SK-N-SH (cell line): ENCODE results near the gene LPP. TPM values are rescaled to one million over a fixed set of nuclear protein-coding genes. Genes with fewer than 3 reads are reported as not detected.
A peak's percentile ranks its signal among the peaks of the same experiment; 100 is the strongest.

Source experiments
- CTCF ChIA-PET: fragments of 300-600, 350-600 bp; formaldehyde crosslinking; extraction: SDS; loops from one replicate; lab custom pipeline; 2021; lab: Yijun Ruan, JAX
- POLR2A ChIA-PET: fragments of 350-600 bp; sonication (Branson Sonifier 250); formaldehyde crosslinking; extraction: SDS; loops from one replicate; lab custom pipeline; 2020; ENCODE audit warnings: antibody characterized with exemption, inconsistent platforms; lab: Yijun Ruan, JAX
- DNase-seq: peaks from one replicate; pipeline ENCODE4 v3.0.0; 2012
- H2AFZ ChIP-seq: fragments of 200-600 bp; sonication (generic); 2 replicates; pipeline ENCODE4 v1.8.1; 2016; ENCODE audit warnings: antibody characterized with exemption, mild to moderate bottlenecking, low read depth
- H3F3A ChIP-seq: fragments of 200-600 bp; sonication (generic); replicated peaks from 2 replicates; pipeline ENCODE3; 2016; ENCODE audit warnings: antibody characterized with exemption, mild to moderate bottlenecking; ENCODE audit not compliant: insufficient read depth
- H3K27ac ChIP-seq, 2 experiments: fragments of 200-500 bp in 1 of 2; fragments of 200-600 bp in 1 of 2; sonication (Bioruptor generic) in 1 of 2; sonication (generic), shearing (Covaris generic) in 1 of 2; 2 replicates each; pipeline versions ENCODE4 v1.5.1 to v1.6.1; 2014 to 2016; ENCODE audit warnings: low read depth in 2 of 2, inconsistent platforms in 1 of 2, low read length in 1 of 2, mild to moderate bottlenecking in 1 of 2, mixed read lengths in 1 of 2
- H3K27me3 ChIP-seq: fragments of 200-600 bp; sonication (generic), shearing (Covaris generic); 2 replicates; pipeline ENCODE4 v1.6.1; 2016; ENCODE audit warnings: mixed run types; ENCODE audit not compliant: insufficient read depth
- H3K36me3 ChIP-seq, 2 experiments: fragments of 200-500 bp in 1 of 2; fragments of 200-600 bp in 1 of 2; sonication (Bioruptor generic) in 1 of 2; sonication (generic) in 1 of 2; replicated peaks in 1 of 2; 2 replicates each; pipeline versions ENCODE3 to v1.5.1; 2014 to 2016; ENCODE audit warnings: low read length in 1 of 2, mild to moderate bottlenecking in 1 of 2; ENCODE audit not compliant: insufficient read depth in 2 of 2, control insufficient read depth in 1 of 2
- H3K4me1 ChIP-seq, 2 experiments: fragments of 200-500 bp in 1 of 2; fragments of 200-600 bp in 1 of 2; sonication (Bioruptor generic) in 1 of 2; sonication (generic), shearing (Covaris generic) in 1 of 2; 2 replicates each; pipeline versions ENCODE4 v1.5.1 to v1.6.1; 2014 to 2016; ENCODE audit warnings: low read depth in 1 of 2, low read length in 1 of 2, mixed run types in 1 of 2; ENCODE audit not compliant: insufficient read depth in 2 of 2, control insufficient read depth in 1 of 2
- H3K4me2 ChIP-seq: fragments of 200-600 bp; sonication (generic), shearing (Covaris generic); 2 replicates; pipeline ENCODE4 v1.6.1; 2017; ENCODE audit warnings: mixed run types
- H3K4me3 ChIP-seq, 2 experiments: fragments of 200-500 bp in 1 of 2; fragments of 200-600 bp in 1 of 2; sonication (Bioruptor generic) in 1 of 2; sonication (generic), shearing (Covaris generic) in 1 of 2; 2 replicates each; pipeline versions ENCODE4 v1.5.1 to v1.8.1; 2014 to 2016; ENCODE audit warnings: low read depth in 2 of 2, inconsistent platforms in 1 of 2, low read length in 1 of 2, mild to moderate bottlenecking in 1 of 2, mixed read lengths in 1 of 2, moderate library complexity in 1 of 2
- H3K79me2 ChIP-seq: fragments of 200-600 bp; sonication (generic); 2 replicates; pipeline ENCODE4 v1.8.1; 2017; ENCODE audit warnings: mild to moderate bottlenecking; ENCODE audit not compliant: insufficient read depth
- H3K9ac ChIP-seq: fragments of 200-600 bp; sonication (generic); 2 replicates; pipeline ENCODE4 v1.6.1; 2017; ENCODE audit warnings: mixed run types
- H3K9me2 ChIP-seq: fragments of 200-600 bp; sonication (generic); 2 replicates; pipeline ENCODE4 v1.6.1; 2017; ENCODE audit warnings: mixed run types
- H3K9me3 ChIP-seq: fragments of 200-600 bp; sonication (generic); 2 replicates; pipeline ENCODE4 v1.6.1; 2017; ENCODE audit warnings: mixed run types, mild to moderate bottlenecking, moderate library complexity
- H4K20me1 ChIP-seq: fragments of 200-600 bp; sonication (generic); 2 replicates; pipeline ENCODE4 v1.6.1; 2017; ENCODE audit warnings: mild to moderate bottlenecking, mixed run types; ENCODE audit not compliant: insufficient read depth
- CTCF ChIP-seq: fragments of 200-600 bp; sonication (generic); IDR thresholded peaks from 2 replicates; pipeline ENCODE4 v1.6.1; 2017; ENCODE audit warnings: antibody characterized with exemption, mild to moderate bottlenecking, moderate library complexity
- ELF1 ChIP-seq: IDR thresholded peaks from 2 replicates; pipeline ENCODE4 v1.4.0; 2012
- EP300 ChIP-seq, 2 experiments: IDR thresholded peaks; 2 replicates each; pipeline versions ENCODE4 v1.4.0 to v1.6.1; 2012; ENCODE audit warnings: borderline replicate concordance in 1 of 2, low read depth in 1 of 2, low read length in 1 of 2
- GABPA ChIP-seq: IDR thresholded peaks from 2 replicates; pipeline ENCODE4 v1.4.0; 2012; ENCODE audit warnings: low read depth, mild to moderate bottlenecking
- GATA2 ChIP-seq: sonication (generic); formaldehyde crosslinking; IDR thresholded peaks from 2 replicates; pipeline ENCODE4 v1.5.0; 2020; ENCODE audit warnings: mild to moderate bottlenecking, missing genetic modification reagents
- MXI1 ChIP-seq: IDR thresholded peaks from 2 replicates; pipeline ENCODE4 v1.6.1; 2012; ENCODE audit warnings: mild to moderate bottlenecking, low read depth, low read length, improper control_type of control experiment
- NFIC ChIP-seq: IDR thresholded peaks from 2 replicates; pipeline ENCODE4 v1.4.0; 2012; ENCODE audit warnings: borderline replicate concordance
- PBX3 ChIP-seq: IDR thresholded peaks from 2 replicates; pipeline ENCODE4; 2012
- POLR2AphosphoS5 ChIP-seq: IDR thresholded peaks from 2 replicates; pipeline ENCODE4 v1.6.1; 2012; ENCODE audit warnings: low read depth, low read length
- RAD21 ChIP-seq: IDR thresholded peaks from 2 replicates; pipeline ENCODE4 v1.6.1; 2012; ENCODE audit warnings: mild to moderate bottlenecking, low read length
- REST ChIP-seq: IDR thresholded peaks from 2 replicates; pipeline ENCODE4 v1.6.1; 2012; ENCODE audit warnings: mild to moderate bottlenecking, low read depth, low read length, moderate library complexity
- RFX5 ChIP-seq: IDR thresholded peaks from 2 replicates; pipeline ENCODE4 v1.6.1; 2012; ENCODE audit warnings: mild to moderate bottlenecking, improper control_type of control experiment, low read length
- TEAD4 ChIP-seq: IDR thresholded peaks from 2 replicates; pipeline ENCODE4 v1.4.0; 2012; ENCODE audit warnings: mild to moderate bottlenecking, borderline replicate concordance; ENCODE audit not compliant: insufficient read depth
- WGBS: methylation state at CpG from one replicate; pipeline ENCODE4 v1.1.6; 2017; ENCODE audit warnings: low lambda C conversion rate; 5-methylcytosine and 5-hydroxymethylcytosine counted together
- polyA plus RNA-seq, 3 experiments: library from polyadenylated mRNA; depleted of rRNA; stranded (reverse); fragments of >200 nt; gene quantifications; 2 replicates each; pipeline ENCODE4 v1.2.3, GENCODE V29; 2012

LPP gene
- polyA plus RNA-seq, 1 of the 3 experiments (the other 2 are of a cell fraction), result 6.6 TPM

DNA sequence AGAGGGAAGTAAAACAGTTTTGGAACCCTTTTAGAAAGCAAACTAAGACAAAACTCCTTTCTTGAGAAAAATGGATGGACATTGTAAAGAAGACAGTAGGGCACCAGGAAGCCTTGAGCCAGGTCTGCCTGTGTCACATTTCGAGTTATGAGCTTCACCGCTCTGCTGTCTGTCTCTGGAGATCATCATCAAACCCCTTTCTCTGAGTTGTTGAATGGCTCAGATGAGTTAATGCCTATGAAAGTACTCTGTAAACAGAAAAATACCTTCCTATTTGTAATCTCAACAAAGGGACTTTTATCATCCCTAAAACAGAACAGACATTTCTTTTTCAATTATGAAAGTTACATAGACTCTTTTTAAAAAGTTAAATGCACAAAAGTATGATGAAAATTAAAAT lies 145.8 kb downstream of the LPP start:
- ChIA-PET CTCF (no interaction called here), POLR2A (no interaction called here)
- DNase-seq, result no peak
- no peak overlapping the region for H2AFZ ChIP-seq
- TF ChIP-seq RFX5, result no peak
- TF ChIP-seq PBX3, result peak; percentile 43; the same call in 1 of the 2 replicates
- TF ChIP-seq GABPA, result no peak
- no peak for TF ChIP-seq NFIC
- no peaks in the 10 kb centered on the region for H4K20me1 ChIP-seq
- no peaks in the 10 kb centered on the region for H3K27me3 ChIP-seq
- peaks cover 0 to 34% of the 10 kb centered on the region in 2 experiments; a peak in 3 of 4 replicates for H3K4me1 ChIP-seq
- H3K4me2 ChIP-seq, result peak overlapping the region; percentile 5; the same call in 1 of the 2 replicates
- no peak overlapping the region for H3K9ac ChIP-seq
- H3K9me2 ChIP-seq, result no peaks in the 10 kb centered on the region
- peak overlapping the region in 1 of 2 experiments; percentile 95; a peak in 2 of 4 replicates for H3K27ac ChIP-seq
- WGBS, result 33% methylated on average over 2 of the region's 2 CpGs
- H3K4me3 ChIP-seq, result no peak overlapping the region
- H3K36me3 ChIP-seq, result no peaks in the 10 kb centered on the region
- peaks cover 63% of the 10 kb centered on the region for H3K79me2 ChIP-seq
- no peaks in the 10 kb centered on the region for H3K9me3 ChIP-seq
- H3F3A ChIP-seq, result peaks cover 38% of the 10 kb centered on the region

- no peak overlapping the region for H2AFZ ChIP-seq
- POLR2A ChIA-PET, result no interaction called here
- H3K36me3 ChIP-seq, result peaks cover 0 to 14% of the 10 kb centered on the region in 2 experiments
- H3K9me2 ChIP-seq, result no peaks in the 10 kb centered on the region
- H3K4me3 ChIP-seq, result no peak overlapping the region
- DNase-seq, result no peak
- H3K27me3 ChIP-seq, result no peaks in the 10 kb centered on the region
- TF ChIP-seq RFX5, result no peak
- TF ChIP-seq GABPA, result no peak
- no peak for TF ChIP-seq POLR2AphosphoS5
- no peak for TF ChIP-seq TEAD4
- no peak for TF ChIP-seq PBX3
- TF ChIP-seq REST, result no peak
- no peak for TF ChIP-seq EP300 (IDR thresholded peaks at IDR 0.05; ENCODE audit: borderline replicate concordance in 1 of 2, low read depth in 1 of 2, low read length in 1 of 2)
- no peak for TF ChIP-seq GATA2
- TF ChIP-seq MXI1, result no peak
- no peak for TF ChIP-seq ELF1
- no peak for TF ChIP-seq CTCF
- no peak for TF ChIP-seq RAD21
- H3K9ac ChIP-seq, result no peak overlapping the region
- H4K20me1 ChIP-seq, result no peaks in the 10 kb centered on the region
- no peak overlapping the region for H3K27ac ChIP-seq
- H3K9me3 ChIP-seq, result no peaks in the 10 kb centered on the region
- CTCF ChIA-PET, result interaction anchor here (2.6 kb wide), 1 partner anchor 562 kb away, joined by 6 read pairs; no protein-coding TSS in a partner anchor
- peaks cover 24% of the 10 kb centered on the region for H3F3A ChIP-seq
- peaks cover 69% of the 10 kb centered on the region for H3K79me2 ChIP-seq
- no peak overlapping the region for H3K4me2 ChIP-seq
- H3K4me1 ChIP-seq, result peaks cover 0 to 25% of the 10 kb centered on the region in 2 experiments; a peak in 3 of 4 replicates
- 60% methylated on average over 1 of the region's 1 CpG for WGBS
These were observed 147.2 kb downstream of the LPP start for GRCh38 chr3:188301147-188301546.
